Astrocyte (in vitro differentiated cells and primary cell): ENCODE data around the gene CORO2B. TPM values are rescaled to one million over a fixed set of nuclear protein-coding genes. Genes with fewer than 3 reads are reported as not detected.

Experiments used
- DNase-seq: peaks from one replicate; pipeline ENCODE4 v3.0.0-alpha.2; 2010; ENCODE audit warnings: low read depth
- FAIRE-seq: peaks from 2 replicates; lab custom pipeline; 2011; peaks lifted over from hg19 to GRCh38; lab: Jason Lieb, UNC
- H2AFZ ChIP-seq: 2 replicates; pipeline ENCODE4 v1.6.0; 2012; ENCODE audit warnings: low read depth, low read length, inconsistent platforms
- H3K27ac ChIP-seq: 2 replicates; pipeline ENCODE4 v1.5.1; 2011; ENCODE audit warnings: low read depth, low read length, inconsistent platforms
- H3K27me3 ChIP-seq: 2 replicates; pipeline ENCODE4 v1.6.0; 2011; ENCODE audit warnings: low read length, inconsistent platforms; ENCODE audit not compliant: insufficient read depth
- H3K36me3 ChIP-seq: 2 replicates; pipeline ENCODE4 v1.5.1; 2011; ENCODE audit warnings: low read length, inconsistent platforms; ENCODE audit not compliant: insufficient read depth
- H3K4me1 ChIP-seq: 2 replicates; pipeline ENCODE4 v1.5.1; 2011; ENCODE audit warnings: low read length, inconsistent platforms; ENCODE audit not compliant: insufficient read depth
- H3K4me2 ChIP-seq: 2 replicates; pipeline ENCODE4 v1.6.0; 2012; ENCODE audit warnings: low read length, inconsistent platforms
- H3K4me3 ChIP-seq: 2 replicates; pipeline ENCODE4 v1.5.1; 2011; ENCODE audit warnings: low read depth, mild to moderate bottlenecking, low read length, inconsistent platforms; ENCODE audit not compliant: insufficient read depth
- H3K79me2 ChIP-seq: 2 replicates; pipeline ENCODE4 v1.6.0; 2012; ENCODE audit warnings: mild to moderate bottlenecking, low read length, inconsistent platforms; ENCODE audit not compliant: insufficient read depth
- H3K9ac ChIP-seq: 2 replicates; pipeline ENCODE4 v1.6.0; 2012; ENCODE audit warnings: mild to moderate bottlenecking, low read length, inconsistent platforms
- H3K9me3 ChIP-seq: 2 replicates; pipeline ENCODE4 v1.5.1; 2012; ENCODE audit warnings: low read depth, mild to moderate bottlenecking, low read length, inconsistent platforms; ENCODE audit not compliant: insufficient read depth
- H4K20me1 ChIP-seq: 2 replicates; pipeline ENCODE4 v1.6.0; 2012; ENCODE audit warnings: low read length, inconsistent platforms; ENCODE audit not compliant: insufficient read depth
- H3K27ac Mint-ChIP-seq: one replicate; pipeline ENCODE4 v1.8.0; 2021; ENCODE audit warnings: mild to moderate bottlenecking, mixed read lengths; ENCODE audit not compliant: unreplicated experiment
- H3K27me3 Mint-ChIP-seq: one replicate; pipeline ENCODE4 v1.8.0; 2021; ENCODE audit warnings: low read depth, mixed read lengths; ENCODE audit not compliant: unreplicated experiment
- H3K36me3 Mint-ChIP-seq: one replicate; pipeline ENCODE4 v1.8.0; 2021; ENCODE audit warnings: low read depth, mixed read lengths; ENCODE audit not compliant: unreplicated experiment
- H3K4me1 Mint-ChIP-seq: one replicate; pipeline ENCODE4 v1.8.0; 2021; ENCODE audit warnings: low read depth, mixed read lengths; ENCODE audit not compliant: unreplicated experiment
- H3K4me3 Mint-ChIP-seq: one replicate; pipeline ENCODE4 v1.8.0; 2021; ENCODE audit warnings: mild to moderate bottlenecking, moderate library complexity, mixed read lengths; ENCODE audit not compliant: unreplicated experiment
- H3K9me3 Mint-ChIP-seq: one replicate; pipeline ENCODE4 v1.8.0; 2021; ENCODE audit warnings: mild to moderate bottlenecking, mixed read lengths; ENCODE audit not compliant: unreplicated experiment
- EZH2 ChIP-seq: IDR thresholded peaks from 2 replicates; pipeline ENCODE4 v1.6.1; 2012; ENCODE audit warnings: mild to moderate bottlenecking, low read length, inconsistent platforms; ENCODE audit not compliant: insufficient read depth
- total RNA-seq: library from RNA; stranded (reverse); gene quantifications from 2 replicates; pipeline ENCODE4 v1.2.1, GENCODE V29; 2021
- TF ChIP-seq, protein P1 (sequence below): IDR thresholded peaks from 2 replicates; pipeline ENCODE4 v1.5.1; 2011; ENCODE audit warnings: low read depth, mild to moderate bottlenecking, inconsistent platforms, low read length, moderate library complexity; ENCODE audit not compliant: insufficient read depth

CORO2B gene
- total RNA-seq, 1 donor from 2014 or later = 7.4 TPM

DNA sequence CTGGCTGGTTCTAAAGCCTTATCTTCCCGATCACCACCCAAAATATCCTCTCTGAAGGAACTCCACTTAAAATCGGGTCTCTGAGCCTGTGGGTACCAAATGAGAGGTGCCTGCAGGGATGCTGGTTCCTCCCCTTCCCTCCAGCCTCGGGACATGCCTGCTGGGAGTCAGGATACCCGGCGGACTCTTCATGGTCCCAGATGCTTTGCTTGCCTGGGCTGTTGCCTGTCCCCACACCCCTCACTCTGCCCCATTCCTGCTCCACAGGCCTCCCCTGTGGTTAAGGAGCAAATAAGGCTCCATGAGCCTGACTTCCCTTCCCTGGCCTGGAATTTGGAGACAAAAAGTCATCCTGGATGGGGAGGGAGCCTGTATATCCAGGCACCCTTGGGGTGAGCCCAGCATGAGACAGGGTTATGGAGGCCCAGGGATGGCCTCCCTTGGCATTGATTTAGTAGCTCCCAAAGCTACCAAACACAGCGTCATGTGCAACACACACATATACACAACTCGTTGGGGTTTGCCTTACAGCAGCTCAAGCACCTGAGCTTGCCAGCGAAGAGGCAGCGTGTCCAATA lies 12.3 kb upstream of the CORO2B start:
- Histone ChIP-seq H3K27me3 (no peaks in the 10 kb centered on the region), H3K36me3 (no peaks in the 10 kb centered on the region), H3K27ac (no peak overlapping the region), H3K79me2 (no peaks in the 10 kb centered on the region), H3K4me2 (no peak overlapping the region), H2AFZ (no peak overlapping the region), H3K4me3 (no peak overlapping the region), H3K9ac (no peak overlapping the region), H3K4me1 (no peaks in the 10 kb centered on the region), H3K9me3 (no peaks in the 10 kb centered on the region), H4K20me1 (no peaks in the 10 kb centered on the region)
- peaks cover 7% of the 10 kb centered on the region for H3K27me3 Mint-ChIP-seq
- FAIRE-seq (no peak), DNase-seq (no peak)
- no peak overlapping the region for H3K27ac Mint-ChIP-seq
- H3K4me1 Mint-ChIP-seq = peaks cover 9% of the 10 kb centered on the region
- H3K4me3 Mint-ChIP-seq = no peak overlapping the region
- H3K36me3 Mint-ChIP-seq = no peaks in the 10 kb centered on the region
- TF ChIP-seq, protein P1, sequence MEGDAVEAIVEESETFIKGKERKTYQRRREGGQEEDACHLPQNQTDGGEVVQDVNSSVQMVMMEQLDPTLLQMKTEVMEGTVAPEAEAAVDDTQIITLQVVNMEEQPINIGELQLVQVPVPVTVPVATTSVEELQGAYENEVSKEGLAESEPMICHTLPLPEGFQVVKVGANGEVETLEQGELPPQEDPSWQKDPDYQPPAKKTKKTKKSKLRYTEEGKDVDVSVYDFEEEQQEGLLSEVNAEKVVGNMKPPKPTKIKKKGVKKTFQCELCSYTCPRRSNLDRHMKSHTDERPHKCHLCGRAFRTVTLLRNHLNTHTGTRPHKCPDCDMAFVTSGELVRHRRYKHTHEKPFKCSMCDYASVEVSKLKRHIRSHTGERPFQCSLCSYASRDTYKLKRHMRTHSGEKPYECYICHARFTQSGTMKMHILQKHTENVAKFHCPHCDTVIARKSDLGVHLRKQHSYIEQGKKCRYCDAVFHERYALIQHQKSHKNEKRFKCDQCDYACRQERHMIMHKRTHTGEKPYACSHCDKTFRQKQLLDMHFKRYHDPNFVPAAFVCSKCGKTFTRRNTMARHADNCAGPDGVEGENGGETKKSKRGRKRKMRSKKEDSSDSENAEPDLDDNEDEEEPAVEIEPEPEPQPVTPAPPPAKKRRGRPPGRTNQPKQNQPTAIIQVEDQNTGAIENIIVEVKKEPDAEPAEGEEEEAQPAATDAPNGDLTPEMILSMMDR = no peak
- no peak for TF ChIP-seq EZH2
- peaks cover 2% of the 10 kb centered on the region for H3K9me3 Mint-ChIP-seq

DNA sequence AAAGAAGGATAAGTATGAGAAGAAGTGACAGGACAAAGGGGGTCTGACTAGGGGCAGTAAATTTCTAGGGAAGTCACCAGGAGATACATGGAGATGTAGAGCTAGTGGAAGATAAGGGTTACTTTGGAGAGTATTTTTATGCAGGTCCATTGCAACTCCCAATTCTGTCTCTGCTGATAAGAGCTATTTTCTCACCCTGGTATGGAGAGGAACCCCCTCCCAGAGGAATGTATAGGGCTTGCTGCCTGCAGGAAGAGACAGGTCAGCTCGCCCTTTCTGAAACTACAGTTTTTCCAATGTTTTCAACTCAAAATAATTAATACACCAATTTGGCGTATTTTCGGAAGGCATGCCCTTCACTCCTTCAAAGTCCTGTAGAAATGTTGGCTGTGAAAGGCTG lies 11.4 kb upstream of the CORO2B start:
- Mint-ChIP-seq H3K4me3 (peak overlapping the region; percentile 24), H3K27ac (no peak overlapping the region), H3K36me3 (no peaks in the 10 kb centered on the region), H3K9me3 (peaks cover 2% of the 10 kb centered on the region), H3K27me3 (peaks cover 12% of the 10 kb centered on the region), H3K4me1 (peaks cover 9% of the 10 kb centered on the region)
- TF ChIP-seq, protein P1 = no peak
- no peak for TF ChIP-seq EZH2
- no peak overlapping the region for H3K27ac ChIP-seq
- no peak overlapping the region for H2AFZ ChIP-seq
- H3K27me3 ChIP-seq = no peaks in the 10 kb centered on the region
- H3K4me2 ChIP-seq = no peak overlapping the region
- H3K9me3 ChIP-seq = no peaks in the 10 kb centered on the region
- no peak overlapping the region for H3K4me3 ChIP-seq
- H3K36me3 ChIP-seq = no peaks in the 10 kb centered on the region
- no peak overlapping the region for H3K9ac ChIP-seq
- no peak for DNase-seq
- no peaks in the 10 kb centered on the region for H4K20me1 ChIP-seq
- no peaks in the 10 kb centered on the region for H3K79me2 ChIP-seq
- H3K4me1 ChIP-seq = no peaks in the 10 kb centered on the region
- no peak for FAIRE-seq

DNA sequence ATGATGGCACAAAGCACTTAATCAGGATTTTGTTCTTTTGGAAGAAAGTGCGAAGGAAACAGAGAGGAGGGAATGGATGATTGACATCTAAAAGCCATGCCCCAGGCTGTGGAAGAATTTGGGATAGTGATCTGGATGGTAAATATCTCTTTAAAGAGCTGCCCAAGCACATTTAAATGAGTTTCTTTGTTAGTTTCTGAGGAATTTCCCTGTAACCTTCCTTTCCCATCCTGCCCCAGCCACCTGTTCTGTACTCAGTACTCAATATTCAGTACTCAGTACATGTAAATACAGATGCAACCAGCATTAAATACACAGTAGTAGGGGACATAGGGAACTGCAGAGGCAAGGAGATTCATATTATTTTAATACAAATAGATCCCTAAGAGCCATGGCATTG lies 7.8 kb upstream of the CORO2B start:
- H3K4me3 Mint-ChIP-seq = no peak overlapping the region
- H3K4me1 Mint-ChIP-seq = peaks cover 9% of the 10 kb centered on the region
- Histone ChIP-seq H3K27me3 (no peaks in the 10 kb centered on the region), H3K4me2 (no peak overlapping the region), H3K4me1 (no peaks in the 10 kb centered on the region), H3K27ac (no peak overlapping the region), H3K36me3 (no peaks in the 10 kb centered on the region), H3K4me3 (no peak overlapping the region), H4K20me1 (no peaks in the 10 kb centered on the region), H3K79me2 (no peaks in the 10 kb centered on the region), H3K9me3 (no peaks in the 10 kb centered on the region), H2AFZ (no peak overlapping the region), H3K9ac (no peak overlapping the region)
- TF ChIP-seq EZH2 = no peak
- TF ChIP-seq, protein P1 = no peak
- DNase-seq (no peak), FAIRE-seq (no peak)
- H3K9me3 Mint-ChIP-seq = peaks cover 2% of the 10 kb centered on the region
- peaks cover 40% of the 10 kb centered on the region for H3K27me3 Mint-ChIP-seq
- H3K27ac Mint-ChIP-seq = no peak overlapping the region
- no peaks in the 10 kb centered on the region for H3K36me3 Mint-ChIP-seq
